Tibial artery (tissue), 4 donors: ENCODE results near the gene LRRC27.

Source experiments
- DNase-seq, 2 donors: peaks; one replicate each; pipeline ENCODE4 v3.0.0-alpha.2; 2019
- H3K27ac ChIP-seq, 2 donors: fragments of 200-600 bp; sonication (generic) in 1 of 2; 1 replicate in 1 of 2; 2 replicates in 1 of 2; pipeline ENCODE4 v1.5.1; 2018 to 2019; ENCODE audit warnings: mild to moderate bottlenecking in 1 of 2
- H3K27me3 ChIP-seq, 2 donors: fragments of 200-600 bp; sonication (generic) in 1 of 2; one replicate each; pipeline versions ENCODE4 v1.5.1 to v1.6.0; 2016 to 2019
- H3K36me3 ChIP-seq, 3 donors: fragments of 200-600 bp; sonication (generic) in 2 of 3; one replicate each; pipeline ENCODE4 v1.5.1; 2016 to 2019; ENCODE audit warnings: mild to moderate bottlenecking in 2 of 3
- H3K4me1 ChIP-seq, 4 donors: fragments of 200-600 bp; sonication (generic) in 2 of 4; 1 replicate in 3 of 4; 2 replicates in 1 of 4; pipeline ENCODE4 v1.5.1; 2016 to 2019
- H3K4me3 ChIP-seq, 2 donors: fragments of 200-600 bp; sonication (generic) in 1 of 2; 1 replicate in 1 of 2; 2 replicates in 1 of 2; pipeline ENCODE4 v1.5.1; 2018 to 2019; ENCODE audit warnings: mild to moderate bottlenecking in 2 of 2
- H3K9me3 ChIP-seq, 3 donors: fragments of 200-600 bp; sonication (generic) in 1 of 3; one replicate each; pipeline ENCODE4 v1.5.1; 2016 to 2019
- CTCF ChIP-seq, 2 experiments: fragments of 200-600 bp in 1 of 2; fragments of 450-650 bp in 1 of 2; IDR thresholded peaks; one replicate each; pipeline ENCODE4 v1.5.1; 2017 to 2019; ENCODE audit warnings: antibody characterized with exemption in 2 of 2, mild to moderate bottlenecking in 1 of 2, moderate library complexity in 1 of 2
- intact Hi-C: fragments of 100-400 bp; cut with DNase I; formaldehyde crosslinking; loops from one replicate; pipeline ENCODE4 v1.15.0; 2023; ENCODE audit warnings: low total_unique reads

LRRC27 gene

GRCh38 chr10:132341781-132342180, 9.8 kb downstream of the LRRC27 start:
- H3K4me3 ChIP-seq, result no peak overlapping the region
- no peak for DNase-seq
- TF ChIP-seq CTCF (IDR thresholded peaks at IDR 0.05), result no peak
- H3K4me1 ChIP-seq, result no peaks in the 10 kb centered on the region
- H3K36me3 ChIP-seq, result peaks cover 13 to 57% (median 33%) of the 10 kb centered on the region in 3 donors
- intact Hi-C loops, result no loop called here
- H3K9me3 ChIP-seq, result no peaks in the 10 kb centered on the region
- H3K27me3 ChIP-seq, result no peaks in the 10 kb centered on the region
- H3K27ac ChIP-seq, result no peak overlapping the region

- Histone ChIP-seq H3K27ac (no peak overlapping the region), H3K4me1 (no peaks in the 10 kb centered on the region), H3K4me3 (no peak overlapping the region), H3K36me3 (peaks cover 13 to 55% (median 33%) of the 10 kb centered on the region in 3 donors), H3K9me3 (no peaks in the 10 kb centered on the region), H3K27me3 (no peaks in the 10 kb centered on the region)
- DNase-seq, result no peak
- no peak for TF ChIP-seq CTCF (IDR thresholded peaks at IDR 0.05)
- intact Hi-C loops, result no loop called here
Observed at GRCh38 chr10:132342553-132342952, 10.6 kb downstream of the LRRC27 start.

- intact Hi-C loops, result no loop called here
- Histone ChIP-seq H3K36me3 (peaks cover 13 to 54% (median 23%) of the 10 kb centered on the region in 3 donors), H3K4me3 (no peak overlapping the region), H3K9me3 (no peaks in the 10 kb centered on the region), H3K27me3 (no peaks in the 10 kb centered on the region), H3K4me1 (no peaks in the 10 kb centered on the region), H3K27ac (no peak overlapping the region)
- DNase-seq, result no peak
- TF ChIP-seq CTCF (IDR thresholded peaks at IDR 0.05), result no peak
Observed at GRCh38 chr10:132344386-132344785, 12.4 kb downstream of the LRRC27 start.

- Histone ChIP-seq H3K27ac (no peak overlapping the region), H3K9me3 (no peaks in the 10 kb centered on the region), H3K4me3 (no peak overlapping the region), H3K4me1 (no peaks in the 10 kb centered on the region), H3K36me3 (peaks cover 13 to 60% (median 23%) of the 10 kb centered on the region in 3 donors), H3K27me3 (no peaks in the 10 kb centered on the region)
- intact Hi-C loops, result no loop called here
- TF ChIP-seq CTCF (IDR thresholded peaks at IDR 0.05), result no peak
- peak in 1 of 2 donors; percentile 5 for DNase-seq
Observed at GRCh38 chr10:132345345-132345744, 13.4 kb downstream of the LRRC27 start.

- no peaks in the 10 kb centered on the region for H3K27me3 ChIP-seq
- no peaks in the 10 kb centered on the region for H3K9me3 ChIP-seq
- intact Hi-C loops, result no loop called here
- peaks cover 13 to 71% (median 22%) of the 10 kb centered on the region in 3 donors for H3K36me3 ChIP-seq
- H3K4me1 ChIP-seq, result no peaks in the 10 kb centered on the region
- no peak for TF ChIP-seq CTCF (IDR thresholded peaks at IDR 0.05)
- DNase-seq, result peak in 1 of 2 donors; percentile 16
- no peak overlapping the region for H3K4me3 ChIP-seq
- H3K27ac ChIP-seq, result no peak overlapping the region
Observed at GRCh38 chr10:132346806-132347205, 14.8 kb downstream of the LRRC27 start.
